ENCODE measurements around the gene TRIOBP. TPM values are rescaled to one million over a fixed set of nuclear protein-coding genes. Genes with fewer than 3 reads are reported as not detected.
A peak's percentile ranks its signal among the peaks of the same experiment; 100 is the strongest.

Gene TRIOBP
- total and polyA plus RNA-seq, 2 of the 13 experiments (the other 11 are each of a cell fraction or from before 2014, with no cell fraction given), result 6.1 to 15.4 TPM

- TF ChIP-seq, protein P1, sequence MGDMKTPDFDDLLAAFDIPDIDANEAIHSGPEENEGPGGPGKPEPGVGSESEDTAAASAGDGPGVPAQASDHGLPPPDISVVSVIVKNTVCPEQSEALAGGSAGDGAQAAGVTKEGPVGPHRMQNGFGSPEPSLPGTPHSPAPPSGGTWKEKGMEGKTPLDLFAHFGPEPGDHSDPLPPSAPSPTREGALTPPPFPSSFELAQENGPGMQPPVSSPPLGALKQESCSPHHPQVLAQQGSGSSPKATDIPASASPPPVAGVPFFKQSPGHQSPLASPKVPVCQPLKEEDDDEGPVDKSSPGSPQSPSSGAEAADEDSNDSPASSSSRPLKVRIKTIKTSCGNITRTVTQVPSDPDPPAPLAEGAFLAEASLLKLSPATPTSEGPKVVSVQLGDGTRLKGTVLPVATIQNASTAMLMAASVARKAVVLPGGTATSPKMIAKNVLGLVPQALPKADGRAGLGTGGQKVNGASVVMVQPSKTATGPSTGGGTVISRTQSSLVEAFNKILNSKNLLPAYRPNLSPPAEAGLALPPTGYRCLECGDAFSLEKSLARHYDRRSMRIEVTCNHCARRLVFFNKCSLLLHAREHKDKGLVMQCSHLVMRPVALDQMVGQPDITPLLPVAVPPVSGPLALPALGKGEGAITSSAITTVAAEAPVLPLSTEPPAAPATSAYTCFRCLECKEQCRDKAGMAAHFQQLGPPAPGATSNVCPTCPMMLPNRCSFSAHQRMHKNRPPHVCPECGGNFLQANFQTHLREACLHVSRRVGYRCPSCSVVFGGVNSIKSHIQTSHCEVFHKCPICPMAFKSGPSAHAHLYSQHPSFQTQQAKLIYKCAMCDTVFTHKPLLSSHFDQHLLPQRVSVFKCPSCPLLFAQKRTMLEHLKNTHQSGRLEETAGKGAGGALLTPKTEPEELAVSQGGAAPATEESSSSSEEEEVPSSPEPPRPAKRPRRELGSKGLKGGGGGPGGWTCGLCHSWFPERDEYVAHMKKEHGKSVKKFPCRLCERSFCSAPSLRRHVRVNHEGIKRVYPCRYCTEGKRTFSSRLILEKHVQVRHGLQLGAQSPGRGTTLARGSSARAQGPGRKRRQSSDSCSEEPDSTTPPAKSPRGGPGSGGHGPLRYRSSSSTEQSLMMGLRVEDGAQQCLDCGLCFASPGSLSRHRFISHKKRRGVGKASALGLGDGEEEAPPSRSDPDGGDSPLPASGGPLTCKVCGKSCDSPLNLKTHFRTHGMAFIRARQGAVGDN (CRISPR knock-in tag; IDR thresholded peaks at IDR 0.05), result peak; percentile 92
- TF ChIP-seq ZNF350 (CRISPR knock-in tag; IDR thresholded peaks at IDR 0.05; ENCODE audit: borderline replicate concordance, low read depth) (peak; percentile 67), ZFYVE20 (CRISPR knock-in tag; IDR thresholded peaks at IDR 0.05; ENCODE audit: borderline replicate concordance, low read depth) (no peak), GABPA (IDR thresholded peaks at IDR 0.05; ENCODE audit: low read depth, low read length) (no peak), GABPA (CRISPR knock-in tag; IDR thresholded peaks at IDR 0.05; ENCODE audit: low read depth) (peak; percentile 80), EZH2 (conservative IDR thresholded peaks at IDR 0.05; ENCODE audit: low read depth, low read length) (no peak), SOX5 (CRISPR knock-in tag; IDR thresholded peaks at IDR 0.05; ENCODE audit: borderline replicate concordance) (peak; percentile 79), RARA (CRISPR knock-in tag; IDR thresholded peaks at IDR 0.05) (peak; percentile 48), MXD3 (CRISPR knock-in tag; IDR thresholded peaks at IDR 0.05) (no peak), ZNF780A (CRISPR knock-in tag; IDR thresholded peaks at IDR 0.05) (no peak), GATAD2A (CRISPR knock-in tag; IDR thresholded peaks at IDR 0.05) (peak; percentile 83), ZBTB37 (CRISPR knock-in tag; IDR thresholded peaks at IDR 0.05) (peak; percentile 58; the same call in 1 of the 2 replicates), BRD4 (CRISPR knock-in tag; IDR thresholded peaks at IDR 0.05) (peak; percentile 72; the same call in 1 of the 2 replicates), RERE (CRISPR knock-in tag; IDR thresholded peaks at IDR 0.05; ENCODE audit: low read depth) (no peak), ZNF800 (CRISPR knock-in tag; IDR thresholded peaks at IDR 0.05) (0 out of 2 replicates have a peak, but pooled peaks have one; percentile 44)
These were observed 35.1 kb downstream of the TRIOBP start (continued) for GRCh38 chr22:37731804-37732471.
